ENCODE data around the gene TECRL.

Gene TECRL

DNA sequence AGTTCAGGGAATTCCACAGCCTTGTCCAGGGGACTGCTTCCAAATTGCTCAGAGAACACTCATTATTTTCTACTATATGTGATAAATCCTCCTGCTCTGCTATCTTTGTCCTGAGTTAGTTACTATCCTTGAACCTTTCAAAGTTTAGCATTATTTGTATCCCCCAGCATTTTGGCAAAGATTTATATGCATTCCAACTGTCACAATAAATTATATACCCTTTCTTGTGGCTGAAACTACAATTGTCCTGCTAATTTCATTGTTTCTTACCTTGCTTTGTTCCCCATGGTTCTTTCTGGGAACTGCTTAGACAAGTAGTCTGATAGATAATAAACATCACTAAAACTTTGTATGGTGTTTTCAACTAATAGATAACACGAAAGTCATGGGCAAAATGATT lies 40.5 kb downstream of the TECRL start:
- no peak for DNase-seq (ENCODE audit: low read depth)
- no peak for TF ChIP-seq CTCF (IDR thresholded peaks at IDR 0.05; ENCODE audit: control insufficient read depth, insufficient read depth, low read depth, low read length, missing control alignments)

GRCh38 chr4:64361399-64361740 lies 47.9 kb downstream of the TECRL start:
- DNase-seq (ENCODE audit: low read depth) = no peak
- H3K4me3 ChIP-seq (ENCODE audit: control insufficient read depth, low read depth, low read length) = no peak overlapping the region
- no peak for TF ChIP-seq CTCF (IDR thresholded peaks at IDR 0.05; ENCODE audit: control insufficient read depth, insufficient read depth, low read depth, low read length, missing control alignments)

More for the DNA sequence above, 40.5 kb downstream of the TECRL start:
- no peak overlapping the region for H3K4me3 ChIP-seq (ENCODE audit: control insufficient read depth, low read depth, low read length)

DNA sequence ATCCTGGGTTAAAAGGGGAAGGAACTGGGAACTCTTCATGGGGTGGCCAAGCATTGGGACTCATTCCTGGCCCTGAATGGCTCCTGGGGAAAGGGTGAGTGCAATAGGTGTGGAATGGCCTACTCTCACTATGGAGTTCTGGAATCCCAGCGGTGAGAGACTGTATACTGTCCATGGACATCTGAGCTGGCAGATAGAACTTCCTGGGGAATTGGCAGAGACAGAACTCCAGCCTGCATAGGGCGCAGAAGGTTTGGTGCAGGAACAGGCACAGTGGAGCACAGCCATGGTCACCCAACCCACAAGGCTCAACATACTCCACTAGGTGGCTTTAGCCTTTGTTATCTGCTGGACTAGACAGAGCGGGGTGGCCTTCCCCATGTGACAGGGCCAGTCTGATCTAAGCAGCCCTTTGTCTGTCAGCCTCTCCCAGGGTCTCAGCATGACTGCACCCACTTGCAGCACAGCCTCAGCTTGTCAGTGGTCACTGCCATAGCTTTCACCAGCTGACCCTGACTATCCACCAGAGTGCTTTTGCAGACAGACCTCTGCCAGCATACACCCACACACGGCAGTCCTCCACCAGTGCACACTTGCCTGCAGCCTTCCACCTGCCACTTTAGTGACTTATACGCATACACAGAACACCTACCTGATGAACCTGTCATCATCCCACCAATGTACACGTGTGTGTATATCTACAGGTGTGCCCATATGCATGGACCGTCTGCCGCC lies 48.4 kb downstream of the TECRL start:
- DNase-seq (ENCODE audit: low read depth) = no peak
- no peak overlapping the region for H3K4me3 ChIP-seq (ENCODE audit: control insufficient read depth, low read depth, low read length)
- no peak for TF ChIP-seq CTCF (IDR thresholded peaks at IDR 0.05; ENCODE audit: control insufficient read depth, insufficient read depth, low read depth, low read length, missing control alignments)

DNA sequence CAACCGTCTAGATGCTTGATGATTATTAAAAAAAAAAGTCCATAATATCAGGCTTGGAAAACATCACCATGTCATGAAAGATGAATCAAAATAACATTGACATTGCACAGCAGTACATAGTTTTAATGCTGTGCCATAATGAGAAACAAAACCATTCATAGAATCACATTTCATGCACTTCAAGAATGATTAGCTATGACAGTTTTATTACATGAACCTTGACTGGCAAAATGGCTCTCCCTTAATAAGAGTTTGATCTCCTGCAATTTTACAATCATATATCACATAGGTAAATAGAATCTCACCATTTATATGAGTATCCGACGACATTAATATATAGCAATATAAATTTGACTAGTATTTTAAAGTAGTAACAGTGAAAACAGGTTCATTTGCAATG lies 49.8 kb downstream of the TECRL start:
- no peak for DNase-seq (ENCODE audit: low read depth)
- TF ChIP-seq CTCF (IDR thresholded peaks at IDR 0.05; ENCODE audit: control insufficient read depth, insufficient read depth, low read depth, low read length, missing control alignments) = no peak
- H3K4me3 ChIP-seq (ENCODE audit: control insufficient read depth, low read depth, low read length) = no peak overlapping the region

DNA sequence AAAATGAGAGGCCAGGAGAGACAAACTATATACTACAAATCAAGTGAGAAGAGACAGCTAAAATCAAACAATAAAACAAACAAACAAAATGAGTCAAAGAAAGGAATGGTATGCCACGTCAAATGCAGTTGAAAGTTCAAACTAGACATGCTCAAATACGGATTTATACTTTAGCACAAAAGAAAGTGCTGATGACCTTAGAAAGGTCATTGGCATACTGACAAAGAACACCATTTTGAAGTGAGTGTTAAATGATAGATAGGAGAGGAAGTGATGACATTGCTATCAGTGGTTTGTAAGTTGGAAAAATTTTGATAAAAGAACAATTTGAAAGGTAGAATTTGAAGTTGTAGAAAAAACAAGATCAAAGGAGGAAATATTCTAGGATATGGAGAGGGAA lies 55.3 kb downstream of the TECRL start:
- no peak for DNase-seq (ENCODE audit: low read depth)
- no peak overlapping the region for H3K4me3 ChIP-seq (ENCODE audit: control insufficient read depth, low read depth, low read length)
- no peak for TF ChIP-seq CTCF (IDR thresholded peaks at IDR 0.05; ENCODE audit: control insufficient read depth, insufficient read depth, low read depth, low read length, missing control alignments)

- no peak for TF ChIP-seq CTCF (IDR thresholded peaks at IDR 0.05; ENCODE audit: control insufficient read depth, insufficient read depth, low read depth, low read length, missing control alignments)
- H3K4me3 ChIP-seq (ENCODE audit: control insufficient read depth, low read depth, low read length) = no peak overlapping the region
- no peak for DNase-seq (ENCODE audit: low read depth)
These were observed 67.5 kb downstream of the TECRL start for GRCh38 chr4:64341711-64342110.

Measured in AG09309 (cell line).